IPS-11a (cell line): Measurements from ENCODE around the gene LSM11.

Experiments used
- H3K4me3 ChIP-seq: one replicate; pipeline ENCODE4 v1.5.1; 2013; ENCODE audit warnings: low read depth, low read length, control low read depth

LSM11 gene

DNA sequence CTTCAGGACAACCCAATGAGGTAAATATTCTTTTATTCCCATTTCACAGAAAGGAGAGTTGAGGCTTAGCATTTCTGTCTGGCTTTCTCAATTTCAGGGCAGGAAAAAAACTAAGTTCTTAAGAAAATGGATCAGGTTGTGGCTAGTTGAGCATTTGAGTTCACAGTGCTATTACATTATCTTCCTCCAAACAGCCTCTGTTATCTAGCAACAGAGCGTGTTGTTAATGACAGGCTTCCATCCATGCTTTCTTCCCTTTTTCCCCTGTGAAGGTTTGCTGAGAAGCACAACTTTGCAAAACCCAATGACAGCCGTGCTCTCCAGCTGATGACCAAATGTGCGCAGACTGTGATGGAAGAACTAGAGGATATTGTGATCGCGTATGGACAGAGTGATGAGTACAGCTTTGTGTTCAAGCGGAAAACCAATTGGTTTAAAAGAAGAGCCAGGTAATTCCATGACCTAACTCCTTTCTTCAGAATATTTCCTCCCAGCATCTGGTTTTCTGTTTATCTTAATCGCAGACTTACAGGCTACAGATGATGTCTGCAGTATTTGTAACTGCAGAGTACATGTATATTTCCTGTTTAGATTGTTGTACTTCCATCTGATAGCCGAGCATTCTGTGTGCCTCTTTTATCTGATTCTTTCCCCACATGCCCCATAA is 10.8 kb upstream of the LSM11 start:
- no peak overlapping the region for H3K4me3 ChIP-seq

DNA sequence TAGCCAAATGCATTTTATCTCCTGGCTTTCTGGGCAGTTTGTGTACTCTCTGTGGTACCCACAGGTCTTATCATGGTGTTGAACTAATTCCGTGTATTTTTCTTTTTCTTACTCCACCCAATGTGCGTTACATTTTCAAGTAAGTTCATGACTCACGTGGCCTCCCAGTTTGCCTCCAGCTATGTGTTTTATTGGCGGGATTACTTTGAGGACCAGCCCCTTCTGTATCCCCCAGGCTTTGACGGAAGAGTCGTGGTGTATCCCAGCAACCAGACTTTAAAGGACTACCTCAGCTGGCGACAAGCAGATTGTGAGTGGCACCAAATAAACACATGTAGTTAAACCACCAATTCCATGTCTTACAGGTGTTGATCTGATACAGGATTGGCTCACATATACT is 9.1 kb upstream of the LSM11 start:
- no peak overlapping the region for H3K4me3 ChIP-seq

DNA sequence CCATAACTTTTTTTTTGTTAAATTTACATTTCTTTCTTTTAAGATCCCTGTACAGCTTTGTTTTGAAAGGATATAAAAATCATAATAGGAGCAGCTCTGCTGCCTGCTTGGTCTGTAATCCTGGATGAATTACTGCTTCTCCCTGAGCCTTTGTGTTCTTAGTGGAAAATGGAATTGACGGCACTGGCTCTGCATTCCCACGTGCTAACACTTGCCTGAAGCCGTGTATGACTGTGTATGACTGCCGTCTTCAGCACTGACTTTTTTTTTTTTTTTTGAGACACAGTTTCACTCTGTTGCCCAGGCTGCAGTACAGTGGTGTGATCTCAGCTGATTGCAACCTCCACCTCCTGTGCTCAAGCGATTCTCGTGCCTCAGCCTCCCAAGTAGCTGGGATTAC is 7.5 kb upstream of the LSM11 start:
- H3K4me3 ChIP-seq = no peak overlapping the region

DNA sequence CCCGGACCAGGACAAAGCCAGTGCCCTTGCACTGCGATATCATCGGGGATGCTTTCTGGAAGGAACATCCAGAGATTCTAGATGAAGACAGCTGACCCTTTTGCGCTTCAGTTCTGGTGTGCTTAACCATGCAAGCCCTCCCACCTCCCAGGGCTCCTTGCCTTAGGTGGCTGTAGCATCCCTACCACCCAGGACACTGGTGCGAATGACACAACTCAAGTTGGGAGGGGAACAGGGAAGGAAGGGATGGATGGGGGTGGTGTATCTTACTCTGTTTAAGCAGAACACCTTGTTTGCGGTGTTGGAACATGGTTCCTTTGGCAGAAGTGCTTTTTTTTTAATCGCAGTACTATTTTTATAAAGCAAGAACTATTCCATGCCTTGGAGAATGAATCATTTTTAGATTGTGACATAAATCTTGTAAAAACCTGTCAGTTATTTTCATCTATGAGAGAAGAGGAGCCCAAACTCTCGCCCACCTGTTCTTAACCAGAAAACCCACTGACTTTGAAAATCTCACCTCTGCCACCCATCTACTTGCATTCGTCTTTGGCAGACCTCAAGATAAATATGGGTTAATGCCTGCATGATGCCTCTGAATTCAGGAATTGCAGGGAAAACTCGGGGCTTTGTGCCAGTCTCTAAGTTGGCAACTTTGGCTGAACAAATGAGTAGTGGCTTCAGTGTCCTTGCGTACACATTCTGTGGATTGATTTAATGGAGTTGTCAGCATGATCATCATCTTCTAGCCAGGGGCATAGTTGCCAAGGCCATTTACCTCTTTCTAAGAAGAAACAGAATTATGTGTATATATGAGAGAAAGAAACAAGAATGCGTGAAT is 3.9 kb upstream of the LSM11 start:
- H3K4me3 ChIP-seq = no peak overlapping the region

DNA sequence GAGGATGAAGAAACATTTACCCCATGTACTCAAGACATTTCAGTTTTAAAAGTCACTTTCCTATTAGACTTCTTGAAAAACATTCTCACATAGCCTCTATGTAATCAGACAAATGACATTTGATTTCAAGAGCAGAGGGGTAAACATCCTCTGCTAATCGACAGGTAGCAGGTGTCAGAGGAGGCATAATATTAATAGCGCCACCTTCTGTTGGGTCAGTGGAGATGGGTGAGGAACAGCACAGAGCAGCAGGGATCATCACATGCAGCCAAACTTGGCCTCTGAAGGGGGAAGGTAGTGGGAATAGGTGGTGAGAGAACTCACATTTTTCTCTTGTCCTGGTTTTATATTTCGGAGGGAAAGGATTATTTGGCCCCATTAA is 3.3 kb upstream of the LSM11 start:
- H3K4me3 ChIP-seq = no peak overlapping the region

DNA sequence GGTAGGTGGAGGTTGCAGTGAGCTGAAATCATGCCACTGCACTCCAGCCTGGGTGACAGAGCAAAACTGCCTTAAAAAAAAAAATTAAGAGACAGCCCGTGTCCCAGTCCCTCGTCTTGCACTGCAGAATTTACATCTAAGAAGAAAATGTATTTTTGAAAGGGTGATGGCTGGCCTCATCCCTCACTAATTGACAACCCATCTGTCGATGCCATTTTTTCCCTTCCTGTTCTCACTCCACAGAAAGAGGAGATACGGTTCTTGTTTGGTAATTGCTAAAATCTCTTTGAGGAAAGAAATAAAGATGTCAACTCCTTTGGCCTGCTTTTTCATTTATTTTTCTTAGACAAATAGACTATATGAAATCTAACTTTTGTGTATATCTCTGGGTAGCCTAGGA is 2.4 kb upstream of the LSM11 start:
- H3K4me3 ChIP-seq = no peak overlapping the region

DNA sequence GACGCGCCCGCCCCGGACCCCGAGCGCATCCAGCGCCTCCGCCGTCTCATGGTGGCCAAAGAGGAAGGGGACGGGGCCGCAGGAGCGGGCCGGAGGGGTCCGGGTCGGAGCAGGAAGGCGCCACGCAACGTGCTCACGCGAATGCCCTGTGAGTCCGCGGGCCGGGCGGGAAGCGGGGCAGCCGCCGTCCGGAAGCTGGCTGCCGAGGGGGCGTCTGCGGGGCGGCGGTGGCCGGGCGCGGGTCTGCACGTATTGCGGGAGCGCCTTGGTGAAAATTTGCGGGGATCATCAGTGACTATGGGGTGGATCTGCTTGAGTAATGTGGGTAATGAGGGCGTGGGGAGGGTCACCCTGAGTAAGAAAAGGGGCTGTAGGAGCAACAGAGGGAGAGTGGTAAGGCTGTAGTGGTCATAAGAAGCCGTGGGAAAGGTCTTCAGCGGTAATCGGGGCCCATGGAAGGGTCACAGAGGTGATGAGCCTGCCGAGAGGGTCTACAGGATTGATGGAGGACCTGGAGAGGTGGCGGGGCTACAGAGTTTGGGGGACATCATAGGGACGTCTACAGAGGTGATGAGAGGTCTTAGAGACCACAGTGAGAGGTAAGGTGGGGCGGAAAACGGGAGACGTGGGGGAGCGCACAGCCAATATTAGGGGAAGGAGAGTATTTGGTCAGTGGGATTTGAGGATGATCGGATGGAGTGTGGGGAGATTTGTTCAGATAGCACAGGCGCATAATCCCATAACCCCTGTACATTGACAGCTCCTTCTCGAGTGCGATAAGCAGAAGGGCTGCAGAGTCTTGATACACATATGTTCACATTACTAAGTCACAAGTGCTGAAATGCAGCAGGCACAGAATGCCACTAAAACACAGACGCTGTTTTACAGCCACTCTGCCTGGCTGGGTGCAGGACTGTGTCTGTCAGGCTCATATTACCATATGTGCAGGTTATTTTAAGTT is 819 bp downstream of the LSM11 start:
- H3K4me3 ChIP-seq = peak overlapping the region; percentile 62

DNA sequence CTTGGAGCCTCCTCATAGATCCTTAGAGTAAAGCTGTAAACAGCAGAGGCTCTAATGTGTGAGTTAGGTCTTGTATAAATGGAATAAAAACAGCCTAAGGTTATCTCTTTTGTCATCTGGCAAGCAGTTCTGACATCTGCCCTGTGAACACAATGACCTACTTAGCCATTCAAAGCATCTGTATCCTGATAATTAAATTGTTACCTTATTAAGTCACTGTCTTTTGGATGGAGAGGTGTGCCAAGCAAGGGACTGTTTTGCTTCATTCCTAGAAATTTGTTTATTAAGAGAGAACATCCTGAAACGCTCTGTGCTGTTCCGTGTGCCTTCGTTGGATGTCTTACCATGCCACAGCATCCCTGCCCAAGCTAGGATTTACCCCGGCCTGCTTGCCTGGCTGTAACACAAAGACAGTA is 1.5 kb downstream of the LSM11 start:
- no peak overlapping the region for H3K4me3 ChIP-seq

DNA sequence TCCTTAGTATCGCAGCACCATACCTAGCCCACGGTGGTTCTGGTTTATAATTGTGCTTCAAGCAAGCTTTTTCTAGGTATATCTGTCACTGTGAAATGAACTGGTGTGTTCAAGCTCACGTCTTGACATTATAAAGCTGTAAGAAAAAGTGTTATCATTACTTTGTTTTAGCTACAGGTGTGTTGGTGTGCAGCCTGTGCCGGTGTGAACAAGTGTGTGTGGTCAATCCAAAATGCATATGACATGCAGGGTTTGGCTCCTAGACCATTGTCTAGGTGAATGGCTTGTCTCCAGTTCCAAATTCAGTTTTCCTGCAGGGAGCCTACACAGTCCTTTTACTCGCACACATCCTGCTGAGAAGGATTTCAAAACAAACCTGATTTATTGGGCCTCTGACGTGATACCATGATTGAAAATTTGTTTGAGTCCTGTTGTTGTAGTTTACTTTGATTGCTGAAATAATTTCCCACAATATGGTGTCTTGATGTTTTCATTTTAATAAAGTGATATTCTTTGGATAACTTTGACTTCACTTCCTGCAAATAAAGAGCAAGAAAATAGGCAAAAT is 3.7 kb downstream of the LSM11 start:
- no peak overlapping the region for H3K4me3 ChIP-seq

DNA sequence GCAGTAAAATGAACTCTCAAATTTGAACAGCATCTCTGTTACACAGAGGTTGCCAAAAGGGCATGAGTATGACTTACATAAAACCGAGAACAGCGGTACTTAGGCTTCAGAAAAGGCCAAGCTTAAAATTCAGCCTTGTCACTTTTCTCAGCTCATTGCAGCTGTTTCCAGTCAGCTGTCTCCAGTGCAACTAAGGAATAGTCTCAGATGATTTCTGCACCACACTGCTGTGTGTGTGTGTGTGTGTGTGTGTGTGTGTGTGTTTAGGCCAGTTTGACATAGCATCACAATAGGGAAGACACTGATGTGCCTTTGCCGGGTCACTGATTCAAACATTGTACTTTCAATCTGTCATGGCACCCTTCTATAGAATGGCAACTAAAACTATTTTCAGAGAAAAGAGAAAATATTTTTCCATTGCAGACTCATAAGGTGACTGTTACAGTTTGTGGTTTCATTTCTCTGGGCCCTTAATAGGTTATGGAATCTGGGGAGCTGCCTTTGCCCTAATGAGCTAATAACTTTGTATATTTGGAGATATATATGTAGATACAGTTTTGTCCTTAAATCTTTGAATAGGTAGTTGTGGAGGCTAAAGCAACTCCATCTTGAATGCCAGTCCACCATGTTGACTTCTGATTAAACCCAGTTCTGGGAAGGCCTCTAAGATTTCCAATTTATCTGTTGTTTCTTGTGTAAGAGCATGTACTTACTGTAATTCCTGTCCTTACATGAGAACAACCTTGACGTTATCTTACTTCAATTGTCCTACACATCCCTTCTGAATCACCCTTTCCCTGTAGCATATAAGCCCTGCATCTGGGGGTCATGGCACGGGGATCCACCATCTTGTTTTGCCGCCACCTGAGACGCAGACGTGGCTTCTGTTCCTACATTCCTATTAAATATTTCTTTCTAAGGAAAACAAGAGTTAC is 4.5 kb downstream of the LSM11 start:
- H3K4me3 ChIP-seq = no peak overlapping the region

DNA sequence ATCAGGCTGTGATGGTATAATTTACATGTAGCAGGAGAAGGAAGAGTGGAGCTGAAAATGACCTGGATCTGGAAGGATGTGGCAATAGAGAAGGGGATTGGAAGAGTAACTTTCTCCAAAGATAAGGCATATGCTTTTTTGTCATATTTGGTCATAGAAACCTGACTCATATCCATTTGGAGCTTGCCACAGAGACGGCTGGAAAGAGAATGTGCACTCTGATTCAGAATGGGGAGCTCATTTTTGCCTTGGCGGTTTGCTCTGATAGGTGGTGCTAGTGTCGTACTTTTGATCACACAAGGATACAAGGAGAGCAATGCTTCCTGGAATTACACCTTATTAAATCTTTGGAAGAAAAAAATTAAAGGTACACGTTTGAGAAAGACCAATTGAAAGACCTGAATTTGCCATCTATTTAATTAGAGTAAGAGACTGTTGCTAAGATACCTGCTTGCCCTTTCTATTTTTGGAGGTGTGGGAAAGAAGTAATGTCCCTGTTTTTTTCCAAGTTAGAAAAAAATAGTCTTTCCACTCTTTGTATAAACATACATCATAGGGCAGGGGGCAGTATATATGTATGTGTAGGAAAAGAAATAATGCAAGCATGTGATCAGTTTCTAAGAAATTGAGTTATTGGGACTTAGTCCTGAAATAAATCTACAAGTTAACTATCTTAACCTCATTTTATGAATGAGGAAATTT is 5.4 kb downstream of the LSM11 start:
- no peak overlapping the region for H3K4me3 ChIP-seq

DNA sequence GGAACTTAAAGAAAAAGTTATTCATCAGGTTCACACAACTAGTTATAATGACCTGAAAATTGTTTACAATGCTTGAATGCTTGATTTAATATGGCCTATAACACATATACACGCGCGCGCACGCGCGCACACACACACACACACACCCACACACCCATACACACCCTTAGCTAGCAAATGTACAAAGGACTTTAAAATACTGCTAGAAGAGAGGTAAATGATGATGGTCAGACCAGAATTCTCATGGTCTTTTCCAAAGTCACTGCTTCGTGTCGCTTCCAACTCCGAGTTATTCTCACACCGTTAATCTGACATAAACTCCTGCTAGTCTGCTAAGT is 5.9 kb downstream of the LSM11 start:
- no peak overlapping the region for H3K4me3 ChIP-seq

DNA sequence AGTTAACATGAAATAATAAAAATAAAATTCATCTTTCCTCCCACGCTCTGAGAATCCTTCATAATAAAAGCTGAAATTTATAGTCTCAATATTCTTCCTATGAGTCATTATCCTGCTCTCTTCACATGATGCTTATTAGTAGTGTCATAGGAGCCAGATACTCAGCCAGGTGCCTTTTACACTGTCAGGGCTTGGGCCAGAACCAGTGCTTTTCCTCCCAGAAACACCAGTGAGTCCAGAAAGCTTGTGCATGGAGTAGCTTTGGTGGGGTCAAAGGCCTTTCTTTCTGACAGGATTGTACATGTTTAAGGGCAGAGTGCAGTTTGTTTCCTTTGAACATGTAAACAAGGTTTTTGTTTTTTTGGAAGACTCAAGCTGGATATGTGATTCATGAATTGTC is 6.8 kb downstream of the LSM11 start:
- no peak overlapping the region for H3K4me3 ChIP-seq

DNA sequence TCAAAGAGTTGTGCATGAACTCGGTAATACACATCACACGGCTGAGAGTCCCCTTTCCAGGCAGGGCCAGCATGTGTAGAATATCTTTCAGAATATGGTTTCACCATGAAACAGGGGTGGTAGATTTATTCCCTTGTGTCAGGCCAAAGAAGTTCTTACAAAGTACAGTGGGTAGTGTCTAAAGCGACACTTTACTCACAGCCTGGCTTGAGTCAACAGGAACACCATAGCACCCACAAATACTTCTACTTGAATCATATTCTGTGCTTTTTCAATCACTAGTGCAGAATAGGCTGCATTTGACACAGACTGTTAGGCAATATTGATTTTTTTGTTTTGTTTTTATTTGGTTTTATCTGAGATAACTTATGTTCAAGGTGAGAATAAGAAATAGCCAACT is 12.6 kb downstream of the LSM11 start:
- no peak overlapping the region for H3K4me3 ChIP-seq

DNA sequence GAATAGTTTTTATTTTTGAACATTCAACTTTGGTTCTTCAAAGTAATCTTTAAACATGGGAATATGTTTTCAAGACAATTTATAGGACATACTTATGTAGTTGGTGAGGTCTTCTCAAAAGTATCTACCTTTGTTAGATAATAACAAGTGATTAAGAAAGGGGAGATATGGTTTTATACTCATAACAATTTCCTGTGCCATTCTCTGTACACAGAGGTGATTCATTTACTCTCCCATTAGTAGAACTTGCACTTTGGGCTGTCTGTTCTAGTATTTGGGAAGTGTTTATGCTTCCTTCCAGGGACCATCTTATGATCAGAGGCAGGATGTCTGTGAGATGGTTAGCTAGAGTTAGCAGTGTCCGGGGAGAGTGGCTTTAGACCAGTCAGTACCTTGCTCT is 15.2 kb downstream of the LSM11 start:
- no peak overlapping the region for H3K4me3 ChIP-seq

DNA sequence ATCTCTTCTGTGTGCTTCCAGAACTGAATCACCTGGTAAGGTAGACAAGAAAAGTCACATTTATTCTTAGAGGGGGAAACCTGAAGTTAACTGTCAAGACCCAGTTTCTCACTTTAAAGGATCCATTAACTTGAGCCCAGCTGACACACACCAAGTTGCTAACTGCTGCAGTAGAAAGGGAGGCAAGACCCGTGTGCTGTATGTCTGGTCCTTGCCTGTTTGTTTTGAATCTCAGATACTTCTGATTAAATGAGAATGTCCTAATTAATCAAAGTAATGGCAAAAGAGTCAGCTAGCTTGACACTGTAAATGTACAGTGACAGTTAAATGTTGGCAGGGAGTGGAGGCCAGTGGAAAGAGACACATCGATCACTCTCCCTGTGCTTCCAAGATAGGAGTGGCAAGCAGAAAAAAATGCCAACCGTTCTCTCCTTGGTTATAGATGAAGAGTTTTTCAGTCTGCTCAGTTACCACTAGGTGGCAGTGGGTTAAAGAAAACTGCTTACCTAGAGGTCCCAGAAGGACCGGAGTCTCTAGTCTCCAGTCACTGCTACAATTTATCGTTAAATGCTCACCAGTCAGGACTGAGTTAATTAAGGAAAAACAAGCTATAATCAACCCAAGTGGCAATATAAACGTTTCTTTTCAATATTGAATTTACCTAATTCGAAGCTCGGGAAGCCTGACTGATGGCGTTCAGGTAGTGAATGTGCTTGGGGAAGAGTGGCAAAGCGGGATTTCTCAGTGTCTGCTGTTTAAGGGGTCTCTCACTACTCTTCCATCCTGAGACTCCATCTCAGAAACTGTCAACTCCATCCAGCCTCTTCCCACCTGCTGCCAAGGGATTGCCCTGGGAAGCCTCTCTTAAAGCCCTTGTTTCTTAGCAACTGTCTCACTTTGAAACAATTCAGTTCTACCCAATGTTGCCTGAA is 18.4 kb downstream of the LSM11 start:
- H3K4me3 ChIP-seq = no peak overlapping the region

DNA sequence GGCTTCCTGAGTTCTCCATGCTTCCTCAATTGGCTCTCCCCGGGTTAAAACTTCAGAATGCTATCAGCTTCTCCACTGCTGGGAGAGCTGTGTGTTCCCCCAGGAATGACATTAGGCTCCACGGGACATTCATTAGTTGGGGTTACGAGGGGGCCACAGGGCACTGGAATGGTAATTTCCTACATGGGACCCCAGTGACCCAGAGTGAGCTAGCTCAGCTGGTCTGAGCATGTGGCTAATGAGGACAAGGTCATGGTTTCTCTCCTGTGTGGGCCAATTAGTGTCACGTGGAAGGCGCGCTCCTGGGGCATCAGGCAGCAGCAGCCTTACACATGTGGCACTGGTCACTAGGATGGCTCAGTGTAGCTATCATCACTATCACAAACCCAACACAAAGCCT is 21.0 kb downstream of the LSM11 start:
- no peak overlapping the region for H3K4me3 ChIP-seq

DNA sequence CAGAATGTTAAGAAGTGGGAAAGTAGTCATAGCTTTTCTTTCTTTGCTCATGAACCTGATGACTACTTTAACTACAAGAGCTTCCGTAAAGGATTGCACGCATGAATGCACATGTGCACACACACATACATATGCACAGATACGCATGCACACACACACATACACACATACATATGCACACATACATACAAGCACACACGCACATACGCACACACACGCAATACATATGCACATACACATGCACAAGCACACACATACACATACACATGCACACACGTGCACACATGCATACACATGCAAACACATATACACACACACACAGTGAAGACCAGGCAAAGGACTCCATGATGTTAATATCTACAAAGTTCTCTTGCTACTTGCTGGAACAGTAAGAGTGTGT is 22.9 kb downstream of the LSM11 start:
- H3K4me3 ChIP-seq = no peak overlapping the region

DNA sequence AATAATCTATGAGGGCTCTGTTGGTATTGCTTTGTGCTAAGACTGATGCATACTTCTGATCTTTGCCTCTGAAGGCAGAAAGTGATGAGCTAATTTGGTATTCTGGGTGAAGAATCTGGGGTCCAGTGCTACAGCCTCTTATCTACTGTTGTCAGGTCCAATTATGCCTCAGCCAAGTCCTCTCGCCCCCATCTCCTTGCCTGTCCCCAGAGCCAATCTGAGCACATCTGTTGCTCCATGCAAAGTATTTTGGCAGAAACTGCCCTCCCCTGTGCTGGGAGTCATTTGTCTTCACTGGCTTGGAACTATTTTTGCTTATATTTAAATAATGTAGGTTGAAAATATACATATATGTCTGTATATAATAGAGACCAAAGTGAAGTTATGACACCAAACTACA is 23.4 kb downstream of the LSM11 start:
- no peak overlapping the region for H3K4me3 ChIP-seq
